Measurements from ENCODE around the gene ATP8B1.

The ATP8B1 gene

DNA sequence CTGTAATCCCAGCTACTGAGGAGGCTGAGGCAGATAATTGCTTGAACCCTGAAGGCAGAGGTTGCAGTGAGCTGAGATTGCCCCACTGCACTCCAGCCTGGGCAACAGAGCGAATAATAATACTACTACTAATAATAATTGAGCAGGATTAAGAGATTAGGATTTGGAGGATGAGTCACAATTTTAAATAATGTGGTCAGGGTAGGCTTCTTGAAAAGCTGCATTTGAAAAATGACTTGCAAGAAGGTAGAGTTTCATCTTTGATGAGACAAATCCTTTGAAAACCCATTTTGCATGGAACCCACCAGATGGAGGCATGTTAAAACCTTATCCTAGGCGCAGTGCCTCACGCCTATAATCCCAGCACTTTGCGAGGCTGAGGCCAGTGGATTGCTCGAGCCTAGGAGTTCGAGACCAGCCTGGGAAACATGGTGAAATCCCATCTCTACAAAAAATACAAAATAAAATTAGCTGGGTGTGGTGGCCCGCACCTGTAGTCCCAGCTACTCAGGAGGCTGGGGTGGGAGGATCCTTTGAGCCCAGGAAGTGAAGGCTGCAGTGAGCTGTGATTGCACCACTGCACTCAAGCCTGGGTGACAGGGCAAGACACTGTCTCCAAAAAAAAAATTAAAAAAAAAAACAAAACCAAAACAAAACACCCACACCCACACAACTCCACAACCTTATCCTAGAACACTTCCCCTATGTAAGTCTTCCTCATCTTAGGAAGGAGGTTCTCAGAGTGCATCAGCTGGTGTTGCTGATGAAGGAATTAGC lies 3.3 kb upstream of the ATP8B1 start:
- Histone ChIP-seq H3K4me3 (ENCODE audit: low read depth, low read length) (peak overlapping the region; percentile 38), H2AFZ (ENCODE audit: low read length, unreplicated experiment) (peak overlapping the region; percentile 9), H3K79me2 (ENCODE audit: control insufficient read depth, insufficient read depth, low read length, unreplicated experiment) (peaks cover 18% of the 10 kb centered on the region), H3K36me3 (ENCODE audit: insufficient read depth, low read length) (no peaks in the 10 kb centered on the region), H3K4me1 (ENCODE audit: control insufficient read depth, insufficient read depth, low read length, unreplicated experiment) (peaks cover 35% of the 10 kb centered on the region), H3K27ac (ENCODE audit: low read depth, low read length) (peak overlapping the region; percentile 96), H3K27me3 (ENCODE audit: insufficient read depth, low read length) (no peaks in the 10 kb centered on the region)

DNA sequence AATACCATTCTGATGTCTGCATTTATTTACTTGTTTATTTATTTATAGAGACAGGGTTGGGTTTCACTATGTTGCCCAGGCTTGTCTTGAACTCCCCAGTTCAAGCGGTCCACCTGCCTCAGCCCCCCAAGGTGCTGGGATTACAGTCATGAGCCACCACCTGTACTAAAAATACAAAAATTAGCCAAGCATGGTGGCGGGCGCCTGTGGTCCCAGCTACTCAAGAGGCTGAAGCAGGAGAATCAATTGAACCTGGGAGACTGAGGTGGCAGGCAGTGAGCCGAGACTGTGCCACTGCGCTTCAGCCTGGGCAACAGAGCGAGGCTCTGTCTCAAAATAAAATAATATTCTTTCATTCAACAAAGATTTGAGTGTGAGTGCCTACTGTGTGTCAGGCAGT lies 2.0 kb upstream of the ATP8B1 start:
- Histone ChIP-seq H3K36me3 (ENCODE audit: insufficient read depth, low read length) (no peaks in the 10 kb centered on the region), H3K4me1 (ENCODE audit: control insufficient read depth, insufficient read depth, low read length, unreplicated experiment) (peaks cover 44% of the 10 kb centered on the region), H3K79me2 (ENCODE audit: control insufficient read depth, insufficient read depth, low read length, unreplicated experiment) (peaks cover 30% of the 10 kb centered on the region), H2AFZ (ENCODE audit: low read length, unreplicated experiment) (no peak overlapping the region), H3K27ac (ENCODE audit: low read depth, low read length) (no peak overlapping the region), H3K4me3 (ENCODE audit: low read depth, low read length) (no peak overlapping the region), H3K27me3 (ENCODE audit: insufficient read depth, low read length) (no peaks in the 10 kb centered on the region)

DNA sequence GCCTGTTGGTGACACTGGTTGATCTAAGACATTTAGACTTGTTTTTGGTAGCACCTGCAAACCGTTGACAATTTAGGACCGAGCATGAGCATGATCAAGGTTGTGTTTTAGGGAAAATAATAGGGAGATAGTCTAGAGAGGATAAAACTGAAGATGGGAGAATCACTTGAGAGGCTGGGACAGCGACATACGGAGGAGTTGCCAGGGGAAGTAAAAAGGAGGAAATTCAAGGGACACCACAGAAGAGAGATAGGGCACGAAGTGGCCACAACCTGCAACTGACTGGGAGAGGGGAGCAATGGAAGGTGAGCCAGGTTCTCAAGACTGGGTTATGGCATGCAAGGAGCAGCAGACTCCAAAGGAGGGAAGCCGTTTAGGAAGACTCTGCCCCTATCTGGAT lies 1.4 kb upstream of the ATP8B1 start:
- no peaks in the 10 kb centered on the region for H3K36me3 ChIP-seq (ENCODE audit: insufficient read depth, low read length)
- H3K27me3 ChIP-seq (ENCODE audit: insufficient read depth, low read length): no peaks in the 10 kb centered on the region
- peaks cover 42% of the 10 kb centered on the region for H3K4me1 ChIP-seq (ENCODE audit: control insufficient read depth, insufficient read depth, low read length, unreplicated experiment)
- 0 out of 2 replicates have a peak overlapping the region, but pooled peaks have one; percentile 99 for H3K4me3 ChIP-seq (ENCODE audit: low read depth, low read length)
- H3K79me2 ChIP-seq (ENCODE audit: control insufficient read depth, insufficient read depth, low read length, unreplicated experiment): peaks cover 35% of the 10 kb centered on the region
- H3K27ac ChIP-seq (ENCODE audit: low read depth, low read length): no peak overlapping the region
- H2AFZ ChIP-seq (ENCODE audit: low read length, unreplicated experiment): no peak overlapping the region

GRCh38 chr18:57802213-57803102 lies 657 bp downstream of the ATP8B1 start:
- no peak overlapping the region for H3K27ac ChIP-seq (ENCODE audit: low read depth, low read length)
- no peaks in the 10 kb centered on the region for H3K36me3 ChIP-seq (ENCODE audit: insufficient read depth, low read length)
- peak overlapping the region; percentile 99 for H3K4me3 ChIP-seq (ENCODE audit: low read depth, low read length)
- H2AFZ ChIP-seq (ENCODE audit: low read length, unreplicated experiment): peak overlapping the region; percentile 57
- no peaks in the 10 kb centered on the region for H3K27me3 ChIP-seq (ENCODE audit: insufficient read depth, low read length)
- peaks cover 52% of the 10 kb centered on the region for H3K79me2 ChIP-seq (ENCODE audit: control insufficient read depth, insufficient read depth, low read length, unreplicated experiment)
- H3K4me1 ChIP-seq (ENCODE audit: control insufficient read depth, insufficient read depth, low read length, unreplicated experiment): peaks cover 21% of the 10 kb centered on the region

DNA sequence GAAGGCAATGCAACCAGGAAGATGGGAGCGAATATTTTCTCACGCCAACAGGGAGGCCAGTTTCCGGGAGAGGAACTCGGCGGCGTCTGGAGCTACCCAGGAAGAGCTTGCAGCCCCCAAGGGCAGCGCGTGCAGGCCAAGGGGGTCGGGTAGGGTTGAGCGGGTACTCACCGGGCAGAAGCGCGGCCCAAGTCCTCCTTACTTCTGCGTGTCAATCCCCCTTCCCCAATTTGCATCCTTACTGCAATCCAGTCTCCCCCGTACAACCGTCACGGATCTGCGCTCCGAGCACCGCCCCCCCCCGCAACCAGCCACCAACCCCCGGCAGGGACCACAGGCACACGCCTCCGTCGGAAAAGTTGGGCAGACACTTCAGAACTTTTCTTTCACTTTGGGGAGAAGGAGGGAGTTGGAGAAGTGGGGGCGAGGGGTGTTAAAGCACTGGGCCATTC lies 1.3 kb downstream of the ATP8B1 start:
- peaks cover 18% of the 10 kb centered on the region for H3K4me1 ChIP-seq (ENCODE audit: control insufficient read depth, insufficient read depth, low read length, unreplicated experiment)
- peak overlapping the region; percentile 99 for H3K4me3 ChIP-seq (ENCODE audit: low read depth, low read length)
- H3K27me3 ChIP-seq (ENCODE audit: insufficient read depth, low read length): no peaks in the 10 kb centered on the region
- H3K36me3 ChIP-seq (ENCODE audit: insufficient read depth, low read length): no peaks in the 10 kb centered on the region
- no peak overlapping the region for H3K27ac ChIP-seq (ENCODE audit: low read depth, low read length)
- peak overlapping the region; percentile 57 for H2AFZ ChIP-seq (ENCODE audit: low read length, unreplicated experiment)
- H3K79me2 ChIP-seq (ENCODE audit: control insufficient read depth, insufficient read depth, low read length, unreplicated experiment): peaks cover 59% of the 10 kb centered on the region

DNA sequence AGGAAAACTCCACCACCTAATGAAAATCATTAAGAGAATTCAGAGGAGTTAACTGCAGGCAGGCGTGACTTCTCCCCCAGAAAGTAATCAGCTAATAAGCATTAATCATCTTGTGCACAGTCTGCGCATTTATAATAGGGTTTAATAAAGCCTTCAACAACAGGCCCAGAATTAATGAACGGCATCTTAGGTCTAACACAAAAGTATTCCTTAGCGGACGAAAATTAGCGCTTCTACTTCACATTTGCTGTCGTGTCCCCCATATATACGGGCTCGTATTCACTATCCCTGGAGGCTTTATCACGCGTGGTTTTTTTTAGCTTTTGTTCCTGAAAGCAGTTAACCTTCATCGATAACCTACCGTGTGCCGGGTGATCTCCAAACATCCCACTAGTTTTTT lies 1.8 kb downstream of the ATP8B1 start:
- Histone ChIP-seq H3K4me1 (ENCODE audit: control insufficient read depth, insufficient read depth, low read length, unreplicated experiment) (peaks cover 18% of the 10 kb centered on the region), H3K79me2 (ENCODE audit: control insufficient read depth, insufficient read depth, low read length, unreplicated experiment) (peaks cover 59% of the 10 kb centered on the region), H3K27ac (ENCODE audit: low read depth, low read length) (no peak overlapping the region), H3K36me3 (ENCODE audit: insufficient read depth, low read length) (no peaks in the 10 kb centered on the region), H3K27me3 (ENCODE audit: insufficient read depth, low read length) (no peaks in the 10 kb centered on the region), H2AFZ (ENCODE audit: low read length, unreplicated experiment) (no peak overlapping the region), H3K4me3 (ENCODE audit: low read depth, low read length) (peak overlapping the region; percentile 99)

DNA sequence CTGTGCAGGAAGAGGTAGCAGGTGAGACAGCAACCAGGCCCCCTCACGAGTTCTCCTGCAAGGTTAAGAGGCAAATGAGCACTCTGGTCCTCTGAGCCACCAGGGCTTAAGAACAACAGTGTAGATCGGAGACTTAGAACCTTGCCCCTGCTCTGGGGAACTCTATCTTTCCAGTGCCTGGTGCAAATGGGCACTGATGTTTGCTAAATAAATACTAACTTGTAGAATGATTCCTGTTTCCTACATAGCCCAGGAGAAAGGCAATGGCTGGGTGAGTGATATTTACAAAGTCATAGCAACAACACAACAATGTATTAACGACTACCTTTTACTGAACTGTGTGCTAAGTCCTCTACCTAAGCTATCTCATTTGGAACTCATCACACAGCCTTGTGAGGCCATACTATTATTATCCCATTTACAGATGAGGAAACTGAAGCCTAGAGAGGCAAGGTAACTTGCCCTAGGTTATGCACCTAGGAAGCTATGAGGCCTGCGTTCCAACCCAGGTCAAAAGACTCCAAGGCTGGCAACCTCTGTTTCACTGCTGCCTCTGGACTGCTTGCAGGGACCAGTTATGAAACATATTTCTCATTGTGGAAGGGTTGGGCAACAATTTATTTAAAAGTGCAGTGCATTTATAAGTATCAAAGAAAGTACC lies 4.3 kb downstream of the ATP8B1 start:
- Histone ChIP-seq H3K4me3 (ENCODE audit: low read depth, low read length) (no peak overlapping the region), H3K27ac (ENCODE audit: low read depth, low read length) (no peak overlapping the region)

GRCh38 chr18:57797209-57797651 lies 5.9 kb downstream of the ATP8B1 start:
- Histone ChIP-seq H3K4me1 (ENCODE audit: control insufficient read depth, insufficient read depth, low read length, unreplicated experiment) (peaks cover 13% of the 10 kb centered on the region), H3K79me2 (ENCODE audit: control insufficient read depth, insufficient read depth, low read length, unreplicated experiment) (peaks cover 78% of the 10 kb centered on the region), H3K4me3 (ENCODE audit: low read depth, low read length) (no peak overlapping the region), H3K27me3 (ENCODE audit: insufficient read depth, low read length) (no peaks in the 10 kb centered on the region), H3K27ac (ENCODE audit: low read depth, low read length) (no peak overlapping the region), H3K36me3 (ENCODE audit: insufficient read depth, low read length) (no peaks in the 10 kb centered on the region), H2AFZ (ENCODE audit: low read length, unreplicated experiment) (no peak overlapping the region)

More for the DNA sequence above, 4.3 kb downstream of the ATP8B1 start:
- H3K36me3 ChIP-seq (ENCODE audit: insufficient read depth, low read length): no peaks in the 10 kb centered on the region
- peaks cover 17% of the 10 kb centered on the region for H3K4me1 ChIP-seq (ENCODE audit: control insufficient read depth, insufficient read depth, low read length, unreplicated experiment)
- H3K27me3 ChIP-seq (ENCODE audit: insufficient read depth, low read length): no peaks in the 10 kb centered on the region
- no peak overlapping the region for H2AFZ ChIP-seq (ENCODE audit: low read length, unreplicated experiment)
- peaks cover 69% of the 10 kb centered on the region for H3K79me2 ChIP-seq (ENCODE audit: control insufficient read depth, insufficient read depth, low read length, unreplicated experiment)

DNA sequence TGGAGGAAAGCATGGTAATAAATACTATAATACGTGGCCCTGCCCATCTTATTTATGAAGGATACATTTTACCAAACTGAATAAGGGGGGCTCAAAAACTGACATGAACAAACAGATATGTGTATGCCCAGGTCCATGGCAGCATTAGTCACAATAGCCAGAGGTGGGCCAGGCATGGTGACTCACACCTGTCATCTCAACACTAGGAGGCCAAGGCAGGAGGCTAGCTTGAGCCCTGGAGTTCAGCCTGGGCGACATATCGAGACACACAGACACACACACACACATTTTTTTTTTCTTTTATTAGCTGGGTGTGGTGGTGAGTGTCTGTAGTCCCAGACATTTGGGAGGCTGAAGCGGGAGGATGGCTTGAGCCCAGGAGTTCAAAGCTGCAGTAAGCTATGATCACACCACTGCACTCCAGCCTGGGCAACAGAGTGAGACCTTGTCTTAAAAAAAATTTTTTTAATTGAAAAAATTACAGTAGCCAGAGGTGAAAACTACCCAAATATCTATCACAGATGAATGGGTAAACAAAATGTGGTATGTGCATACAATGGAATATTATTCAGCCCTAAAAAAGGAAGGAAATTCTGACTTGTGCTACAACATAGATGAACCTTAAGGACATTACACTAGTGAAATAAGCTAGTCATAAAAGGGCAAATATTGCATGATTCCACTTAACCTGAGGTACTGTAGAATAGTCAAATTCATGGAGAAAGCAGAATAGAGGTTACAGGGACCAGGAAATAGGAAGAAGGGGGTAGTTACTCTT lies 8.0 kb downstream of the ATP8B1 start:
- Histone ChIP-seq H3K36me3 (ENCODE audit: insufficient read depth, low read length) (no peaks in the 10 kb centered on the region), H2AFZ (ENCODE audit: low read length, unreplicated experiment) (no peak overlapping the region), H3K79me2 (ENCODE audit: control insufficient read depth, insufficient read depth, low read length, unreplicated experiment) (peaks cover 70% of the 10 kb centered on the region), H3K27me3 (ENCODE audit: insufficient read depth, low read length) (no peaks in the 10 kb centered on the region), H3K27ac (ENCODE audit: low read depth, low read length) (no peak overlapping the region), H3K4me1 (ENCODE audit: control insufficient read depth, insufficient read depth, low read length, unreplicated experiment) (peaks cover 2% of the 10 kb centered on the region), H3K4me3 (ENCODE audit: low read depth, low read length) (no peak overlapping the region)

Data from ACC112 (cell line).